GM12874 (cell line): ENCODE measurements around the gene JSRP1.

Source experiments
- TF ChIP-seq, protein P1 (sequence below): IDR thresholded peaks from 2 replicates; pipeline ENCODE4 v1.5.1; 2011; ENCODE audit warnings: low read depth, mild to moderate bottlenecking, control low read depth, low read length, moderate library complexity; ENCODE audit not compliant: insufficient read depth

The JSRP1 gene

DNA sequence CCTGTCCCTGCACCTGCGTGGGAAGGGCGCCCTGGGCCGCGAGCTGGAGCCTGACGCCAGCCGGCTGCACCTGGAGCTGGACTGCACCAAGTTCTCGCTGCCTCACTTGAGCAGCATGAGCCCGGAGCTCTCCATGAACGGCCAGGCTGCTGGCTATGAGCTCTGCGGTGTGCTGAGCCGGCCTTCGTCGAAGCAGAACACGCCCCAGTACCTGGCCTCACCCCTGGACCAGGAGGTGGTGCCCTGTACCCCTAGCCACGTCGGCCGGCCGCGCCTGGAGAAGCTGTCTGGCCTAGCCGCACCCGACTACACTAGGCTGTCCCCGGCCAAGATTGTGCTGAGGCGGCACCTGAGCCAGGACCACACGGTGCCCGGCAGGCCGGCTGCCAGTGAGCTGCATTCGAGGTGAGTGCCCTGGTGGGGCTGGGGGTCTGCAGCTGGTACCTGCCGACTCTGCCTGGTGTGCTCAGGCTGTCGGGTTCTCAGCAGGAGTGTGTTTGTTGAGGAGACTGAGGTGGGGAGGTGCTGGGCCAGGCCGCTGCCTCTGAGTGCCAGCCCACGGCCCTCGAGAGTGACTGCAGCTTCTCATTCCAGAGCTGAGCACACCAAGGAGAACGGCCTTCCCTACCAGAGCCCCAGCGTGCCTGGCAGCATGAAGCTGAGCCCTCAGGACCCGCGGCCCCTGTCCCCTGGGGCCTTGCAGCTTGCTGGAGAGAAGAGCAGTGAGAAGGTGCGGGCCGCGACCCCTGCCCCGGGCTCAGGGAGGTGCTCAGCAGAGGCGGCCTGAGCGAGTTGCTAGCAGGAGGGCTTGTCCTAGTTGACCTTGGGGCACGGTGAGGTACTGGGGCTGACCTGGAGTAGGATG, 39.6 kb downstream of the JSRP1 start:
- TF ChIP-seq, protein P1, sequence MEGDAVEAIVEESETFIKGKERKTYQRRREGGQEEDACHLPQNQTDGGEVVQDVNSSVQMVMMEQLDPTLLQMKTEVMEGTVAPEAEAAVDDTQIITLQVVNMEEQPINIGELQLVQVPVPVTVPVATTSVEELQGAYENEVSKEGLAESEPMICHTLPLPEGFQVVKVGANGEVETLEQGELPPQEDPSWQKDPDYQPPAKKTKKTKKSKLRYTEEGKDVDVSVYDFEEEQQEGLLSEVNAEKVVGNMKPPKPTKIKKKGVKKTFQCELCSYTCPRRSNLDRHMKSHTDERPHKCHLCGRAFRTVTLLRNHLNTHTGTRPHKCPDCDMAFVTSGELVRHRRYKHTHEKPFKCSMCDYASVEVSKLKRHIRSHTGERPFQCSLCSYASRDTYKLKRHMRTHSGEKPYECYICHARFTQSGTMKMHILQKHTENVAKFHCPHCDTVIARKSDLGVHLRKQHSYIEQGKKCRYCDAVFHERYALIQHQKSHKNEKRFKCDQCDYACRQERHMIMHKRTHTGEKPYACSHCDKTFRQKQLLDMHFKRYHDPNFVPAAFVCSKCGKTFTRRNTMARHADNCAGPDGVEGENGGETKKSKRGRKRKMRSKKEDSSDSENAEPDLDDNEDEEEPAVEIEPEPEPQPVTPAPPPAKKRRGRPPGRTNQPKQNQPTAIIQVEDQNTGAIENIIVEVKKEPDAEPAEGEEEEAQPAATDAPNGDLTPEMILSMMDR: no peak

DNA sequence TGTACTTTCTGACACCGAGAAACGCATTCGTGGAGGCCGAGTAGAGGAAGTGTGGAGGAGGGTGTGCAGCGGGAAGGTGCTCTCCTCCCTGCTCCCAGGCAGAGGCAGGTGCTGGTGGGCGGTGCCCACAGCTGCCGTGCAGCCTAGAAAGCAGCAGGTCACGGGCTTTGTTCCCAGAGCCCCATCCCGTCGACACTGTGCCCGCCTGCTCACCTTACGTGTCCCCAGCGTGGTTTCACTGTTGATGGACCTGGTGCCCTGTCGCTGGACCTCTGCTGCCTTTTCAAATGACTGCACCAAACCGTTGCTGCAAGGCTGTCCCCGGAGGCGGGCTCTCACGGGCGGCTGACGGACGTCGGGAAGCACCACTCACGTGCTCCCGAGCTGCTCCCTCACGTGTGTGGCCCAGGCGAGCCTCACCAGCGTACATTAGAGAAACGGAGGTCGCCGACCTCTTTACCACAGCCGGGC, 40.9 kb downstream of the JSRP1 start:
- TF ChIP-seq, protein P1: no peak

DNA sequence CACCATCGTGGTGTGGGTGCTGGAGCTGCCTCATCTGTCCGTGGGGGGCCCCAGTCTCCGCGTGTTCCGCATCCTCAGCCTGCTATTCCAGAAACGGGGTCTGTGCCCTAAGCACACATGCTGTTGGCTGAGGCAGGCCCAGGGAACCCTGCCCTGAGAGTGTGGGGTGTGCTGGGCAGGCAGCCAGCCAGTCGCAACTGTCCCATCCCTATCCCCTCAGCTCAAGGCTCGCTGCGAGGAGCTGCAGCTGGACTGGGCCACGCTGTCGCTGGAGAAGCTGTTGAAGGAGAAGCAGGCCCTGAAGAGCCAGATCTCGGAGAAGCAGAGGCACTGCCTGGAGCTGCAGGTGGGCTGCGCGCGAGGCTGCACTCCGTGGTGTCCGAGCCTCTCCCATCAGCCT, 42.0 kb downstream of the JSRP1 start:
- TF ChIP-seq, protein P1: no peak

DNA sequence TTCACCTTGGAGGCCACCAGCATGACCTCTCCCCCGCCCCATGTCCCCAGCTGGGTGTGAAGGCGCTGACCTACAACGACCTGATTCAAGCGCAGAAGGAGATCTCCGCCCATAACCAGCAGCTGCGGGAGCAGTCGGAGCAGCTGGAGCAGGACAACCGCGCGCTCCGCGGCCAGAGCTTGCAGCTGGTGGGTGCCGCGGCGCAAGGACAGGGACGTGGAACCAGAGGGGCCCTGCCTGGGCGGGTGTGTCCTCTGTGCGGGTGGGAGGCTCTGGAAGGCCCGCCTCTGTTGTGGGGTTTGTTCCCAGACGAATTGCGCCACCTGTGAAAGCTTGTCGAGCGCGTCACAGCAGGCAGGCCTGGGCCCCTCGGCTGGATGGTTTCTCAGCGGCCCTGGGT, 42.4 kb downstream of the JSRP1 start:
- TF ChIP-seq, protein P1: no peak

DNA sequence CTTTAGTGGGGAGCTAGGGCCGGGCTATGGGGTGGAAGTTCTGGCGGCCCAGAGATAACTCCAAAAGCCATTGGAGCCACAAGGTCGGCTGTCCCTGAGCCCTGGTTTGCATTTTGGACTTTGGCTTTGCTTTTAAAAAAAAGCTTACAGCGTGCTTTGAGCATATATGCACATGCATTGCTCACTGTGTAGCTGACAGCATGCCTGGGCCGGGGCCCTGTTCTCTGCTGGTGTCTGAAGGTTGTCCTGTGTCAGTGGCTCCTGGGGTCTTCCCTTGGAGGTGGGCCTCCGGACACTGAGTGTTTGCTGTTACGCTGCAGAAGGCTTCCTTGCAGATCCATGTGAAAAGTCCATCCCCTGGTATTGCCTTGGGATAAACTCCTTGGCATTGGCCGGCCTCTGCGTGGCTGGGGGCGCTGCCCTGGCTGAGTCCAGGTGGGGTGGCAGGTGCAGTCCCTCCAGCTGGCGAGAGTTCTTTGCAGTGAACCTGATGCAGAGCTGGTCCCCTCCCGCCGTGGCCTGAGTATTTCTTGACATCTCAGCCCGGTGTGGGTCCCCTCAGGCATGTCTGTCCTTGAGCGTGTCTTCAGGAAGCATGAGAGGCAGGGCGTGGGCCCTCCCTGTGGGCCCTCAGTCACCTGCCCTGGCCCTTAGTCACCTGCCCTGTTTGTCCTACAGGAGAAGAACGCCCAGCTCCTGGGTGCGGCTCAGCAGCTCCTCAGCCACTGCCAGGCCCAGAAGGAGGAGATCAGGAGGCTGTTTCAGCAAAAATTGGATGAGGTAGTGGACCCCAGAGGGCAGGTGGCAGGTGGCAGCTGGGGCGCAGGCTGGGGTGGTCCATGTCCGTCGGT, 43.1 kb downstream of the JSRP1 start:
- TF ChIP-seq, protein P1: no peak

DNA sequence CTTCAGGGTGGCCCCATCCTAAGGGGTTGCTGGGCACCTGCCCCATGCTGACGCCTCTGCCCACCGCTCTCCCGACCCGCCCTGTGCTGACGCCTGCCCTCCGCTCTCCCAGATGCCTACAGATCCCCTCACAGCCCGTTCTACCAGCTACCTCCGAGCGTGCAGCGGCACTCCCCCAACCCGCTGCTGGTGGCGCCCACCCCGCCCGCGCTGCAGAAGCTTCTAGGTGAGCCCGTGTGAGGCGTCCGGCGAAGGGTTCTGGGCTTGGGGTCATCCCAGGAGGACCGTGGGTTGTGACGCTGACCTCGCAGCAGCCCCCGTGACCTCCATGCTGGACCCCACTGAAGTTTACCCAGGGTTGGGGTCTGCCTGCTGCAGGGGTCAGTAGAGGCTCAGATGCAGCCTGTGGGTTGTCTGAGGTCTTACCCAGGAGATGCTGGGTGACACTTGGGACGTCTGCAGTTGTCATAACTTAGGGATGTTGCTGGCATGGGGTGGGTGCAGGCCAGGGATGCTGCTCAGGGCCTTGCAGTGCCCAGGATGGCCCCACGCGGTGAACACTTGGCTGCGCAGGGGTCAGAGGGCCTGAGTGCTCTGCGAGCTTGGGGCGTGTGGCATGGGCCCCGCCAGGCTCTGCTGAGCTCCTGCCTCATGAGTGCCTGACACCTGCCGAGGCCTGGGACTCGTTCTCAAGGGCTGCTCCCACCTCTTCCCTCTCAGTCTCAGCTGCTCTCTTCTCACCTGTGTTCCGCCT, 45.1 kb downstream of the JSRP1 start:
- TF ChIP-seq, protein P1: no peak

DNA sequence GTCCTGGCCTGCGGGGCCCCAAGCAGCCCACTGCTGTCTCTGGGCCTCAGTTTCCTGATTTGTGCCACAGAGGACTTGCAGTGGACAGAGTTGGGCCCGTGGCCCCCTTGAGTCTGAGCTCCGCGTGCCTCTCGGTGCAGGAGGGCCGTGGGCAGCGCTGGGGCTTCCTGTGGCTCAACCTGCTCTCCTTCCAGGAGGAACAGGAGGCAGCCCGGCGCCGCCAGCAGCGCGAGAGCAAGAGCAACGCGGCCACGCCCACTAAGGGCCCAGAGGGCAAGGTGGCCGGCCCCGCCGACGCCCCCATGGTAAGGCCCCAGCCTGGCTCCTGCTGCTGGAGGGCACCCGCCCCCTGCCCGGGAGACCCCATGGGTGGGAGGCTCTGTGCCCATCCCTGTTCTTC, 46.0 kb downstream of the JSRP1 start:
- TF ChIP-seq, protein P1: no peak
